Uterus (tissue), 4 donors: ENCODE data around the gene MED16. TPM values are rescaled to one million over a fixed set of nuclear protein-coding genes. Genes with fewer than 3 reads are reported as not detected.
"Not testable (repeated sequence)": the region's sequence is repeated elsewhere in the genome, so short reads cannot be mapped to it uniquely, and the experiment has no call there.

Experiments
- DNase-seq, 2 donors: peaks; one replicate each; pipeline ENCODE4 v3.0.0-alpha.2; 2019 to 2020
- H3K27ac ChIP-seq, 2 donors: fragments of 200-600 bp; sonication (generic); 1 replicate in 1 of 2; 2 replicates in 1 of 2; pipeline ENCODE4 v1.5.1; 2016 to 2018
- H3K27me3 ChIP-seq, 2 donors: fragments of 200-600 bp; sonication (generic); one replicate each; pipeline ENCODE4 v1.5.1; 2018 to 2019; ENCODE audit warnings: control low read depth in 1 of 2
- H3K36me3 ChIP-seq, 2 donors: fragments of 200-600 bp; sonication (generic); one replicate each; pipeline ENCODE4 v1.5.1; 2019; ENCODE audit warnings: control low read depth in 1 of 2
- H3K4me1 ChIP-seq, 2 donors: fragments of 200-600 bp; sonication (generic); one replicate each; pipeline ENCODE4 v1.5.1; 2018 to 2019; ENCODE audit warnings: control low read depth in 1 of 2
- H3K4me3 ChIP-seq, 2 donors: fragments of 200-600 bp; sonication (generic); 1 replicate in 1 of 2; 2 replicates in 1 of 2; pipeline ENCODE4 v1.5.1; 2018 to 2019; ENCODE audit warnings: mild to moderate bottlenecking in 1 of 2
- H3K9me3 ChIP-seq, 2 donors: fragments of 200-600 bp; sonication (generic); one replicate each; pipeline ENCODE4 v1.5.1; 2019; ENCODE audit warnings: control low read depth in 1 of 2
- POLR2A ChIP-seq, 2 donors: fragments of 450-650 bp; IDR thresholded peaks; one replicate each; pipeline ENCODE4 v1.6.1; 2016; ENCODE audit warnings: antibody characterized with exemption in 2 of 2, mild to moderate bottlenecking in 1 of 2, moderate library complexity in 1 of 2
- intact Hi-C: fragments of 100-400 bp; cut with DNase I; formaldehyde crosslinking; loops from one replicate; pipeline ENCODE4 v1.15.1; 2023; ENCODE audit warnings: low total_unique reads
- small RNA-seq: library from RNA; depleted of rRNA; stranded (forward); fragments of <200 nt; gene quantifications from one replicate; pipeline ENCODE3, GENCODE V24; 2016
- total RNA-seq, 4 donors: library from RNA; depleted of rRNA in 3 of 4; stranded (reverse); fragments of >200 nt in 3 of 4; gene quantifications; one replicate each; pipeline versions ENCODE4 v1.1.0 to v1.2.4, GENCODE V29; 2014 to 2023
- TF ChIP-seq, protein P1 (sequence below), 4 experiments: fragments of 200-600 bp in 2 of 4; fragments of 450-650 bp in 2 of 4; sonication (generic) in 2 of 4; IDR thresholded peaks; one replicate each; pipeline ENCODE4 v1.5.1; 2016 to 2019; ENCODE audit warnings: antibody characterized with exemption in 4 of 4, mild to moderate bottlenecking in 2 of 4, moderate library complexity in 1 of 4
- donor health status: DM: yes; HTN: yes; CAD: no.

The MED16 gene
- total RNA-seq, 4 donors from 2014 or later: 12.0 to 69.1 (median 43.1) TPM

GRCh38 chr19:821231-821824 lies 71.7 kb downstream of the MED16 start:
- intact Hi-C loops: no loop called here
- peak overlapping the region in 1 of 2 donors; percentile 19 for H3K4me3 ChIP-seq
- no peaks in the 10 kb centered on the region for H3K9me3 ChIP-seq
- peaks cover 5 to 11% of the 10 kb centered on the region in 2 donors for H3K27me3 ChIP-seq
- DNase-seq: no peak
- TF ChIP-seq, protein P1, sequence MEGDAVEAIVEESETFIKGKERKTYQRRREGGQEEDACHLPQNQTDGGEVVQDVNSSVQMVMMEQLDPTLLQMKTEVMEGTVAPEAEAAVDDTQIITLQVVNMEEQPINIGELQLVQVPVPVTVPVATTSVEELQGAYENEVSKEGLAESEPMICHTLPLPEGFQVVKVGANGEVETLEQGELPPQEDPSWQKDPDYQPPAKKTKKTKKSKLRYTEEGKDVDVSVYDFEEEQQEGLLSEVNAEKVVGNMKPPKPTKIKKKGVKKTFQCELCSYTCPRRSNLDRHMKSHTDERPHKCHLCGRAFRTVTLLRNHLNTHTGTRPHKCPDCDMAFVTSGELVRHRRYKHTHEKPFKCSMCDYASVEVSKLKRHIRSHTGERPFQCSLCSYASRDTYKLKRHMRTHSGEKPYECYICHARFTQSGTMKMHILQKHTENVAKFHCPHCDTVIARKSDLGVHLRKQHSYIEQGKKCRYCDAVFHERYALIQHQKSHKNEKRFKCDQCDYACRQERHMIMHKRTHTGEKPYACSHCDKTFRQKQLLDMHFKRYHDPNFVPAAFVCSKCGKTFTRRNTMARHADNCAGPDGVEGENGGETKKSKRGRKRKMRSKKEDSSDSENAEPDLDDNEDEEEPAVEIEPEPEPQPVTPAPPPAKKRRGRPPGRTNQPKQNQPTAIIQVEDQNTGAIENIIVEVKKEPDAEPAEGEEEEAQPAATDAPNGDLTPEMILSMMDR (IDR thresholded peaks at IDR 0.05): no peak
- TF ChIP-seq POLR2A (IDR thresholded peaks at IDR 0.05): no peak
- no peaks in the 10 kb centered on the region for H3K36me3 ChIP-seq
- peaks cover 0 to 14% of the 10 kb centered on the region in 2 donors for H3K4me1 ChIP-seq
- no peak overlapping the region for H3K27ac ChIP-seq

DNA sequence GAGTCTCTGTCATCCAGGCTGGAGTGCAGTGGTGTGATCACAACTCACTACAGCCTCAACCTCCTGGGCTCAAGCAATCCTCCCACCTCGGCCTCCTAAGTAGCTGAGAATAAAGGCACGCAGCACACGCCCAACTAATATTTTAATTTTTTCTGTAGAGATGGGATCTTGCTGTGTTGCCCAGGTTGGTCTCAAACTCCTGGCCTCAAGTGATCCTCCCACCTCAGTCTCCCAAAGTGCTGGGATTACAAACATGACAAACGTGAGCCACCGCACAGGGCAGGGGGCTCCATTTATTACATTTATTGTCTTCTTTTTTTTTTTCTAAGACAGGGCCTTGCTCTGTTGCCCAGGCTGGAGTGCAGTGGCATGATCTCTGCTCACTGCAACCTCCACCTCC lies 72.8 kb downstream of the MED16 start:
- H3K4me1 ChIP-seq: peaks cover 0 to 14% of the 10 kb centered on the region in 2 donors
- H3K36me3 ChIP-seq, H3K9me3 ChIP-seq, DNase-seq, H3K27ac ChIP-seq, intact Hi-C loops, H3K4me3 ChIP-seq: not testable (repeated sequence)
- H3K27me3 ChIP-seq: peaks cover 5 to 11% of the 10 kb centered on the region in 2 donors

Small RNA genes within 50 kb of the gene (small RNA-seq; reads per million reads assigned to genes)
- not detected for gene RNU6-9

Other genes with a start within 250 kb of the MED16 start
- gene RNF126, start 230.0 kb downstream of the MED16 start, total RNA-seq: 10 to 100 TPM in 3 of 4 donors, 1 to 10 TPM in 1; 9.5 to 44.3 (median 18.2) TPM
- 10 to 100 TPM; 25.3 to 71.7 (median 37.3) TPM for gene FSTL3, start 216.8 kb downstream of the MED16 start, total RNA-seq
- gene PRSS57, start 197.7 kb downstream of the MED16 start, total RNA-seq: not detected
- 10 to 100 TPM; 12.6 to 91.0 (median 42.2) TPM for gene PALM, start 184.3 kb downstream of the MED16 start, total RNA-seq
- gene MISP, start 142.1 kb downstream of the MED16 start, total RNA-seq: 1 to 10 TPM in 1 of 4 donors, under 1 TPM in 3; 0.26 to 5.5 (median 0.39) TPM
- 100 to 1,000 TPM in 2 of 4 donors, 10 to 100 TPM in 2; 45.0 to 278 (median 106) TPM for gene PTBP1, start 95.7 kb downstream of the MED16 start, total RNA-seq
- gene PLPPR3, start 71.2 kb downstream of the MED16 start, total RNA-seq: 1 to 10 TPM in 1 of 4 donors, not detected in 3; 3.4 TPM
- 1 to 10 TPM in 1 of 4 donors, under 1 TPM in 1, not detected in 2; 0.85 to 2.6 TPM for gene AZU1, start 65.3 kb downstream of the MED16 start, total RNA-seq
- 1 to 10 TPM in 1 of 4 donors, not detected in 3; 2.9 TPM for gene PRTN3, start 52.2 kb downstream of the MED16 start, total RNA-seq
- gene ELANE, start 40.9 kb downstream of the MED16 start, total RNA-seq: 1 to 10 TPM in 1 of 4 donors, not detected in 3; 3.4 TPM
- gene CFD, start 33.5 kb downstream of the MED16 start, total RNA-seq: 100 to 1,000 TPM in 1 of 4 donors, 10 to 100 TPM in 1, 1 to 10 TPM in 2; 3.2 to 233 (median 50.2) TPM
- gene RNU6-9, start 297 bp upstream of the MED16 start, total RNA-seq: not detected
- gene R3HDM4, start 20.0 kb upstream of the MED16 start, total RNA-seq: 10 to 100 TPM in 3 of 4 donors, 1 to 10 TPM in 1; 5.3 to 38.2 (median 21.2) TPM
- gene KISS1R, start 24.1 kb upstream of the MED16 start, total RNA-seq: under 1 TPM in 1 of 4 donors, not detected in 3; 0.14 TPM
- gene ARID3A, start 32.8 kb upstream of the MED16 start, total RNA-seq: 10 to 100 TPM in 1 of 4 donors, 1 to 10 TPM in 3; 1.3 to 22.0 (median 3.8) TPM
- 10 to 100 TPM; 13.6 to 34.9 (median 17.3) TPM for gene WDR18, start 91.2 kb upstream of the MED16 start, total RNA-seq
- under 1 TPM in 1 of 4 donors, not detected in 3; 0.48 TPM for gene GRIN3B, start 107.2 kb upstream of the MED16 start, total RNA-seq
- gene TMEM259, start 127.9 kb upstream of the MED16 start, total RNA-seq: 100 to 1,000 TPM in 1 of 4 donors, 10 to 100 TPM in 3; 47.4 to 164 (median 56.9) TPM
- gene RNU6-2, start 128.3 kb upstream of the MED16 start, total RNA-seq: not detected
- gene CNN2, start 133.4 kb upstream of the MED16 start, total RNA-seq: 100 to 1,000 TPM in 2 of 4 donors, 10 to 100 TPM in 2; 14.3 to 186 (median 88.5) TPM
- gene ABCA7, start 146.9 kb upstream of the MED16 start, total RNA-seq: 10 to 100 TPM in 1 of 4 donors, 1 to 10 TPM in 2, under 1 TPM in 1; 0.59 to 10.4 (median 2.7) TPM
- 100 to 1,000 TPM in 1 of 4 donors, 1 to 10 TPM in 3; 4.1 to 154 (median 8.6) TPM for gene ARHGAP45, start 174.0 kb upstream of the MED16 start, total RNA-seq
- gene POLR2E, start 202.2 kb upstream of the MED16 start, total RNA-seq: 100 to 1,000 TPM in 1 of 4 donors, 10 to 100 TPM in 3; 13.6 to 112 (median 59.8) TPM
- 100 to 1,000 TPM in 3 of 4 donors, 10 to 100 TPM in 1; 68.2 to 357 (median 163) TPM for gene GPX4, start 210.8 kb upstream of the MED16 start, total RNA-seq